Measurements from ENCODE around the gene TKTL1.

TKTL1 gene

GRCh38 chrX:154348114-154348531 is 52.5 kb downstream of the TKTL1 start:
- DNase-seq: no peak
- peak overlapping the region; percentile 83 for H3K27ac Mint-ChIP-seq
- peaks cover 20% of the 10 kb centered on the region for H3K36me3 Mint-ChIP-seq
- no peak overlapping the region for H3K4me3 Mint-ChIP-seq
- CTCF ChIA-PET: interaction anchor here (1.9 kb wide), 1 partner anchor 26 kb away, joined by 4 read pairs; no protein-coding TSS in a partner anchor
- no peaks in the 10 kb centered on the region for H3K27me3 Mint-ChIP-seq
- peaks cover 51% of the 10 kb centered on the region for H3K4me1 Mint-ChIP-seq
- H3K9me3 Mint-ChIP-seq: no peaks in the 10 kb centered on the region

- Mint-ChIP-seq H3K4me1 (peaks cover 58% of the 10 kb centered on the region), H3K27me3 (no peaks in the 10 kb centered on the region), H3K9me3 (no peaks in the 10 kb centered on the region), H3K36me3 (peaks cover 24% of the 10 kb centered on the region), H3K27ac (peak overlapping the region; percentile 83), H3K4me3 (no peak overlapping the region)
- DNase-seq: no peak
- CTCF ChIA-PET: interaction anchor here (1.9 kb wide), 1 partner anchor 25 kb away, joined by 4 read pairs; no protein-coding TSS in a partner anchor
Observed at GRCh38 chrX:154348646-154349358, 53.2 kb downstream of the TKTL1 start.

- no peaks in the 10 kb centered on the region for H3K9me3 Mint-ChIP-seq
- DNase-seq: no peak
- H3K4me1 Mint-ChIP-seq: peaks cover 64% of the 10 kb centered on the region
- CTCF ChIA-PET: interaction anchor here (1.9 kb wide), 1 partner anchor 24 kb away, joined by 4 read pairs; no protein-coding TSS in a partner anchor
- peaks cover 26% of the 10 kb centered on the region for H3K36me3 Mint-ChIP-seq
- H3K27me3 Mint-ChIP-seq: no peaks in the 10 kb centered on the region
- H3K4me3 Mint-ChIP-seq: no peak overlapping the region
- peak overlapping the region; percentile 69 for H3K27ac Mint-ChIP-seq
Observed at GRCh38 chrX:154349359-154349935, 53.9 kb downstream of the TKTL1 start.

GRCh38 chrX:154349979-154350378 is 54.4 kb downstream of the TKTL1 start:
- Mint-ChIP-seq H3K27me3 (no peaks in the 10 kb centered on the region), H3K27ac (peak overlapping the region; percentile 69), H3K4me1 (peaks cover 67% of the 10 kb centered on the region), H3K36me3 (peaks cover 26% of the 10 kb centered on the region), H3K4me3 (no peak overlapping the region), H3K9me3 (no peaks in the 10 kb centered on the region)
- DNase-seq: no peak
- CTCF ChIA-PET: no interaction called here

- peaks cover 26% of the 10 kb centered on the region for H3K36me3 Mint-ChIP-seq
- no peaks in the 10 kb centered on the region for H3K9me3 Mint-ChIP-seq
- DNase-seq: no peak
- peak overlapping the region; percentile 83 for H3K27ac Mint-ChIP-seq
- H3K27me3 Mint-ChIP-seq: no peaks in the 10 kb centered on the region
- peaks cover 69% of the 10 kb centered on the region for H3K4me1 Mint-ChIP-seq
- CTCF ChIA-PET: no interaction called here
- no peak overlapping the region for H3K4me3 Mint-ChIP-seq
Observed at GRCh38 chrX:154350429-154351182, 55.0 kb downstream of the TKTL1 start.

- Mint-ChIP-seq H3K4me1 (peaks cover 74% of the 10 kb centered on the region), H3K27me3 (no peaks in the 10 kb centered on the region), H3K4me3 (no peak overlapping the region), H3K9me3 (no peaks in the 10 kb centered on the region), H3K27ac (peak overlapping the region; percentile 83), H3K36me3 (peaks cover 28% of the 10 kb centered on the region)
- CTCF ChIA-PET: no interaction called here
- peak; percentile 46 for DNase-seq
Observed at GRCh38 chrX:154351183-154352011, 55.8 kb downstream of the TKTL1 start.

GRCh38 chrX:154352012-154352401 is 56.4 kb downstream of the TKTL1 start:
- H3K27ac Mint-ChIP-seq: peak overlapping the region; percentile 83

GRCh38 chrX:154352466-154352865 is 56.9 kb downstream of the TKTL1 start:
- Mint-ChIP-seq H3K27me3 (no peaks in the 10 kb centered on the region), H3K4me3 (no peak overlapping the region), H3K4me1 (peaks cover 72% of the 10 kb centered on the region), H3K9me3 (no peaks in the 10 kb centered on the region), H3K36me3 (peaks cover 25% of the 10 kb centered on the region), H3K27ac (peak overlapping the region; percentile 83)
- CTCF ChIA-PET: no interaction called here
- DNase-seq: no peak

More at GRCh38 chrX:154352012-154352401, 56.4 kb downstream of the TKTL1 start:
- no peak for DNase-seq
- Mint-ChIP-seq H3K36me3 (peaks cover 28% of the 10 kb centered on the region), H3K4me3 (no peak overlapping the region), H3K4me1 (peaks cover 75% of the 10 kb centered on the region), H3K9me3 (no peaks in the 10 kb centered on the region), H3K27me3 (no peaks in the 10 kb centered on the region)
- CTCF ChIA-PET: no interaction called here

- Mint-ChIP-seq H3K4me3 (no peak overlapping the region), H3K4me1 (peaks cover 71% of the 10 kb centered on the region), H3K36me3 (peaks cover 24% of the 10 kb centered on the region), H3K27me3 (no peaks in the 10 kb centered on the region), H3K27ac (peak overlapping the region; percentile 65), H3K9me3 (no peaks in the 10 kb centered on the region)
- CTCF ChIA-PET: no interaction called here
- no peak for DNase-seq
Observed at GRCh38 chrX:154353172-154353843, 57.7 kb downstream of the TKTL1 start.

GRCh38 chrX:154354013-154354412 is 58.4 kb downstream of the TKTL1 start:
- Mint-ChIP-seq H3K4me1 (peaks cover 74% of the 10 kb centered on the region), H3K9me3 (no peaks in the 10 kb centered on the region), H3K4me3 (no peak overlapping the region), H3K27ac (no peak overlapping the region), H3K36me3 (peaks cover 27% of the 10 kb centered on the region), H3K27me3 (no peaks in the 10 kb centered on the region)
- no peak for DNase-seq
- CTCF ChIA-PET: no interaction called here

- CTCF ChIA-PET: no interaction called here
- DNase-seq: no peak
- no peak overlapping the region for H3K4me3 Mint-ChIP-seq
- H3K9me3 Mint-ChIP-seq: no peaks in the 10 kb centered on the region
- peaks cover 73% of the 10 kb centered on the region for H3K4me1 Mint-ChIP-seq
- H3K27me3 Mint-ChIP-seq: no peaks in the 10 kb centered on the region
- no peak overlapping the region for H3K27ac Mint-ChIP-seq
- H3K36me3 Mint-ChIP-seq: peaks cover 26% of the 10 kb centered on the region
Observed at GRCh38 chrX:154354516-154354915, 58.9 kb downstream of the TKTL1 start.

GRCh38 chrX:154355094-154355775 is 59.6 kb downstream of the TKTL1 start:
- H3K36me3 Mint-ChIP-seq: peaks cover 25% of the 10 kb centered on the region

GRCh38 chrX:154355776-154356140 is 60.2 kb downstream of the TKTL1 start:
- Mint-ChIP-seq H3K27ac (peak overlapping the region; percentile 64), H3K9me3 (no peaks in the 10 kb centered on the region), H3K36me3 (peaks cover 25% of the 10 kb centered on the region), H3K27me3 (no peaks in the 10 kb centered on the region), H3K4me1 (peaks cover 60% of the 10 kb centered on the region), H3K4me3 (no peak overlapping the region)
- peak; percentile 11 for DNase-seq
- CTCF ChIA-PET: no interaction called here

More at GRCh38 chrX:154355094-154355775, 59.6 kb downstream of the TKTL1 start:
- Mint-ChIP-seq H3K4me3 (no peak overlapping the region), H3K4me1 (peaks cover 65% of the 10 kb centered on the region), H3K27ac (no peak overlapping the region), H3K27me3 (no peaks in the 10 kb centered on the region), H3K9me3 (no peaks in the 10 kb centered on the region)
- CTCF ChIA-PET: no interaction called here
- DNase-seq: no peak

Data from activated naive CD4-positive, alpha-beta T cell treated with anti-CD3 and anti-CD28 coated beads, Interleukin-2, amount 10 ng/mL, durations not matched to agents 7 days and 5 days (primary cell).